ENCODE measurements around the gene LMCD1.

GRCh38 chr3:8505621-8506020 lies 4.0 kb downstream of the LMCD1 start:
- no peak for TF ChIP-seq POLR2AphosphoS5 (IDR thresholded peaks at IDR 0.05; ENCODE audit: low read depth)
- TF ChIP-seq CTCF (IDR thresholded peaks at IDR 0.05; ENCODE audit: insufficient read depth, low read length), result no peak
